ENCODE results near the gene HSD17B1. TPM values are rescaled to one million over a fixed set of nuclear protein-coding genes. Genes with fewer than 3 reads are reported as not detected.

HSD17B1 gene
- total RNA-seq, 1 experiment from 2014 or later: 2.3 TPM

GRCh38 chr17:42563950-42564349, 11.2 kb downstream of the HSD17B1 start:
- Histone ChIP-seq H3K4me1 (peaks cover 13% of the 10 kb centered on the region), H3K4me3 (ENCODE audit: low read depth, low read length) (no peak overlapping the region), H3K9me3 (no peaks in the 10 kb centered on the region), H3K36me3 (ENCODE audit: control insufficient read depth, insufficient read depth, low read length) (peaks cover 7% of the 10 kb centered on the region), H3K27me3 (replicated peaks; ENCODE audit: control insufficient read depth, insufficient read depth, low read length) (no peaks in the 10 kb centered on the region)
- intact Hi-C loops (cut with micrococcal nuclease; ENCODE audit: unreplicated experiment): no loop called here
- H3K27me3 Mint-ChIP-seq (ENCODE audit: insufficient read depth, unreplicated experiment): no peaks in the 10 kb centered on the region
- H3K27ac Mint-ChIP-seq (ENCODE audit: unreplicated experiment): peak overlapping the region; percentile 93
- no TSS peak for BruUV-seq (replicated peaks)
- H3K4me1 Mint-ChIP-seq (ENCODE audit: low read depth, unreplicated experiment): peaks cover 21% of the 10 kb centered on the region
- no peak for DNase-seq
- peaks cover 78% of the 10 kb centered on the region for H3K36me3 Mint-ChIP-seq (ENCODE audit: insufficient read depth, unreplicated experiment)
- CTCF ChIA-PET: no interaction called here
- H3K4me3 Mint-ChIP-seq (ENCODE audit: unreplicated experiment): peak overlapping the region; percentile 69
- no peak for TF ChIP-seq CTCF (IDR thresholded peaks at IDR 0.05; ENCODE audit: insufficient read depth in 1 of 2, low read depth in 1 of 2, low read length in 1 of 2, severe bottlenecking in 1 of 2, unreplicated experiment in 1 of 2)
- H3K9me3 Mint-ChIP-seq (ENCODE audit: unreplicated experiment): no peaks in the 10 kb centered on the region
- POLR2A ChIA-PET: no interaction called here

- H3K27ac Mint-ChIP-seq (ENCODE audit: unreplicated experiment): no peak overlapping the region
- intact Hi-C loops (cut with micrococcal nuclease; ENCODE audit: unreplicated experiment): no loop called here
- BruUV-seq (replicated peaks): no TSS peak
Measured at GRCh38 chr17:42564815-42565522, 12.2 kb downstream of the HSD17B1 start.

GRCh38 chr17:42565523-42566214, 12.9 kb downstream of the HSD17B1 start:
- POLR2A ChIA-PET: no interaction called here
- peak overlapping the region; percentile 95 for H3K4me3 Mint-ChIP-seq (ENCODE audit: unreplicated experiment)

More at GRCh38 chr17:42564815-42565522, 12.2 kb downstream of the HSD17B1 start:
- H3K36me3 Mint-ChIP-seq (ENCODE audit: insufficient read depth, unreplicated experiment): peaks cover 88% of the 10 kb centered on the region
- H3K4me3 Mint-ChIP-seq (ENCODE audit: unreplicated experiment): peak overlapping the region; percentile 95
- no peak for DNase-seq
- TF ChIP-seq CTCF (IDR thresholded peaks at IDR 0.05; ENCODE audit: insufficient read depth in 1 of 2, low read depth in 1 of 2, low read length in 1 of 2, severe bottlenecking in 1 of 2, unreplicated experiment in 1 of 2): no peak
- peaks cover 15% of the 10 kb centered on the region for H3K4me1 Mint-ChIP-seq (ENCODE audit: low read depth, unreplicated experiment)
- H3K27me3 ChIP-seq (replicated peaks; ENCODE audit: control insufficient read depth, insufficient read depth, low read length): no peaks in the 10 kb centered on the region
- peaks cover 13% of the 10 kb centered on the region for H3K4me1 ChIP-seq
- POLR2A ChIA-PET: no interaction called here
- H3K9me3 ChIP-seq: no peaks in the 10 kb centered on the region
- H3K9me3 Mint-ChIP-seq (ENCODE audit: unreplicated experiment): no peaks in the 10 kb centered on the region
- CTCF ChIA-PET: no interaction called here
- no peaks in the 10 kb centered on the region for H3K27me3 Mint-ChIP-seq (ENCODE audit: insufficient read depth, unreplicated experiment)
- peaks cover 15% of the 10 kb centered on the region for H3K36me3 ChIP-seq (ENCODE audit: control insufficient read depth, insufficient read depth, low read length)
- H3K4me3 ChIP-seq (ENCODE audit: low read depth, low read length): no peak overlapping the region

More at GRCh38 chr17:42565523-42566214, 12.9 kb downstream of the HSD17B1 start:
- Histone ChIP-seq H3K4me1 (peaks cover 13% of the 10 kb centered on the region), H3K27me3 (replicated peaks; ENCODE audit: control insufficient read depth, insufficient read depth, low read length) (no peaks in the 10 kb centered on the region), H3K9me3 (no peaks in the 10 kb centered on the region), H3K4me3 (ENCODE audit: low read depth, low read length) (no peak overlapping the region), H3K36me3 (ENCODE audit: control insufficient read depth, insufficient read depth, low read length) (peaks cover 15% of the 10 kb centered on the region)
- no peak for DNase-seq
- CTCF ChIA-PET: no interaction called here
- Mint-ChIP-seq H3K4me1 (ENCODE audit: low read depth, unreplicated experiment) (peaks cover 15% of the 10 kb centered on the region), H3K27me3 (ENCODE audit: insufficient read depth, unreplicated experiment) (no peaks in the 10 kb centered on the region), H3K9me3 (ENCODE audit: unreplicated experiment) (no peaks in the 10 kb centered on the region), H3K36me3 (ENCODE audit: insufficient read depth, unreplicated experiment) (peaks cover 95% of the 10 kb centered on the region), H3K27ac (ENCODE audit: unreplicated experiment) (peak overlapping the region; percentile 95)
- BruUV-seq (replicated peaks): no TSS peak
- intact Hi-C loops (cut with micrococcal nuclease; ENCODE audit: unreplicated experiment): no loop called here
- no peak for TF ChIP-seq CTCF (IDR thresholded peaks at IDR 0.05; ENCODE audit: insufficient read depth in 1 of 2, low read depth in 1 of 2, low read length in 1 of 2, severe bottlenecking in 1 of 2, unreplicated experiment in 1 of 2)
